A549 (cell line): ENCODE data around the gene GAS6. TPM values are rescaled to one million over a fixed set of nuclear protein-coding genes. Genes with fewer than 3 reads are reported as not detected.

Source experiments
- ATAC-seq, 2 experiments: fragments of 200-7000 bp in 1 of 2; fragments of >200 bp in 1 of 2; cut with Nextera tagmentation in 1 of 2; cut with Tn5 transposase in 1 of 2; 3 replicates each; pipeline versions ENCODE4 v1.8.0 to v1.9.1; 2018 to 2020; ENCODE audit warnings: mild to moderate bottlenecking in 1 of 2, moderate library complexity in 1 of 2
- CTCF ChIA-PET: fragments of 300-600 bp; sonication (Branson Sonifier 250); formaldehyde crosslinking; extraction: SDS; loops from one replicate; lab custom pipeline; 2021; ENCODE audit warnings: antibody characterized with exemption, inconsistent platforms; lab: Yijun Ruan, JAX
- POLR2A ChIA-PET: fragments of 350-600 bp; formaldehyde crosslinking; extraction: SDS; loops from one replicate; lab custom pipeline; 2021; ENCODE audit warnings: antibody characterized with exemption, inconsistent platforms; lab: Yijun Ruan, JAX
- DNase-seq, 2 experiments: peaks; one replicate each; pipeline versions ENCODE4 v3.0.0 to v3.0.0-alpha.2; 2011 to 2016; ENCODE audit warnings: low read depth in 1 of 2, low spot score in 1 of 2
- FAIRE-seq: peaks from 2 replicates; lab custom pipeline; 2011; peaks lifted over from hg19 to GRCh38; lab: Jason Lieb, UNC
- H3K27ac ChIP-seq, 2 experiments: fragments of >200 bp; sonication (Bioruptor Twin); formaldehyde crosslinking; 3 replicates each; pipeline ENCODE4 v1.5.1; 2016 to 2017
- H3K4me1 ChIP-seq: fragments of >200 bp; sonication (Bioruptor Twin); formaldehyde crosslinking; 3 replicates; pipeline ENCODE4 v1.6.1; 2016
- H3K4me2 ChIP-seq: fragments of >200 bp; sonication (Bioruptor Twin); formaldehyde crosslinking; 3 replicates; pipeline ENCODE4 v1.6.1; 2016
- H3K4me3 ChIP-seq: fragments of >200 bp; sonication (Bioruptor Twin); formaldehyde crosslinking; 3 replicates; pipeline ENCODE4 v1.5.1; 2016
- H3K9me3 ChIP-seq: fragments of >200 bp; sonication (Bioruptor Twin); formaldehyde crosslinking; 3 replicates; pipeline ENCODE4 v1.6.1; 2016
- CBX2 ChIP-seq: fragments of 200-600 bp; sonication (generic); IDR thresholded peaks from 2 replicates; pipeline ENCODE4 v1.6.1; 2016; ENCODE audit warnings: low read depth, mild to moderate bottlenecking, borderline replicate concordance
- CBX8 ChIP-seq: fragments of 200-600 bp; sonication (generic); IDR thresholded peaks from 2 replicates; pipeline ENCODE4 v1.6.1; 2016
- EHF ChIP-seq: fragments of 250-450 bp; sonication (Bioruptor Pico); IDR thresholded peaks from 2 replicates; pipeline ENCODE4 v1.5.0; 2020; ENCODE audit warnings: mild to moderate bottlenecking
- EP300 ChIP-seq, 2 experiments: fragments of >200 bp; sonication (Bioruptor Twin); formaldehyde crosslinking; IDR thresholded peaks; 2 replicates in 1 of 2; 3 replicates in 1 of 2; pipeline ENCODE4 v1.6.1; 2016 to 2017
- FOSL2 ChIP-seq, 2 experiments: fragments of 450-650 bp in 1 of 2; fragments of >200 bp in 1 of 2; sonication (Bioruptor Twin) in 1 of 2; formaldehyde crosslinking; IDR thresholded peaks; 2 replicates each; pipeline versions ENCODE4 v1.5.0 to v1.6.1; 2016 to 2020; ENCODE audit warnings: mild to moderate bottlenecking in 1 of 2, moderate library complexity in 1 of 2
- FOXS1 ChIP-seq: fragments of 250-450 bp; sonication (Bioruptor Pico); IDR thresholded peaks from 2 replicates; pipeline ENCODE4 v1.5.0; 2020; ENCODE audit warnings: mild to moderate bottlenecking, moderate library complexity
- HEYL ChIP-seq: fragments of 250-450 bp; sonication (Bioruptor Pico); IDR thresholded peaks from 2 replicates; pipeline ENCODE4 v1.8.0; 2021; ENCODE audit warnings: mild to moderate bottlenecking, moderate library complexity
- HOXB13 ChIP-seq: fragments of 250-450 bp; sonication (Bioruptor Pico); IDR thresholded peaks from 2 replicates; pipeline ENCODE4 v1.5.0; 2020; ENCODE audit warnings: low read depth, mild to moderate bottlenecking, moderate library complexity
- JUN ChIP-seq, 2 experiments: fragments of >200 bp; sonication (Bioruptor Twin); formaldehyde crosslinking; IDR thresholded peaks; 2 replicates in 1 of 2; 3 replicates in 1 of 2; pipeline ENCODE4 v1.6.1; 2016 to 2017
- MAFK ChIP-seq: fragments of 450-650 bp; IDR thresholded peaks from 2 replicates; pipeline ENCODE4 v1.6.1; 2014; ENCODE audit not compliant: partially characterized antibody
- NFE2L2 ChIP-seq: fragments of 150-350 bp; conservative IDR thresholded peaks from 2 replicates; pipeline ENCODE4 v1.6.1; 2014; ENCODE audit warnings: low read length
- NR3C1 ChIP-seq: fragments of >200 bp; sonication (Bioruptor Twin); formaldehyde crosslinking; IDR thresholded peaks from 3 replicates; pipeline ENCODE4 v1.6.1; 2017
- PHF8 ChIP-seq: fragments of 200-600 bp; sonication (generic); IDR thresholded peaks from 2 replicates; pipeline ENCODE4 v1.6.1; 2016; ENCODE audit warnings: low read depth, mild to moderate bottlenecking, antibody characterized with exemption, moderate library complexity, borderline replicate concordance
- POLR2AphosphoS2 ChIP-seq: conservative IDR thresholded peaks from 2 replicates; pipeline ENCODE4 v1.6.1; 2012; ENCODE audit warnings: low read length, improper control_type of control experiment, inconsistent platforms
- RAD21 ChIP-seq, 2 experiments: fragments of >200 bp in 1 of 2; sonication (Bioruptor Twin) in 1 of 2; formaldehyde crosslinking in 1 of 2; IDR thresholded peaks in 1 of 2; conservative IDR thresholded peaks in 1 of 2; 2 replicates in 1 of 2; 3 replicates in 1 of 2; pipeline ENCODE4 v1.6.1; 2012 to 2018; ENCODE audit warnings: inconsistent platforms in 1 of 2
- RARB ChIP-seq: fragments of 250-450 bp; sonication (Bioruptor Pico); IDR thresholded peaks from 2 replicates; pipeline ENCODE4 v1.8.0; 2021; ENCODE audit warnings: mild to moderate bottlenecking, moderate library complexity
- SMC3 ChIP-seq: fragments of >200 bp; sonication (Bioruptor Twin); formaldehyde crosslinking; IDR thresholded peaks from 3 replicates; pipeline ENCODE4 v1.6.1; 2018; ENCODE audit warnings: inconsistent platforms
- WGBS: methylation state at CpG from one replicate; pipeline ENCODE4 v1.1.6; 2017; ENCODE audit errors: missing lambda C conversion rate; 5-methylcytosine and 5-hydroxymethylcytosine counted together
- polyA plus RNA-seq, 4 experiments: library from polyadenylated mRNA; depleted of rRNA in 3 of 4; stranded (reverse); fragments of >200 nt; fragmentation: RNase III in 1 of 4; extraction: RNeasy Plus Mini Kit Qiagen cat#74134 plus additional on column Dnase treatment in 1 of 4; gene quantifications; 2 replicates in 3 of 4; 3 replicates in 1 of 4; pipeline ENCODE4 v1.2.3, GENCODE V29; 2011 to 2017
- TF ChIP-seq, protein P1 (sequence below): fragments of 250-450 bp; sonication (Bioruptor Pico); IDR thresholded peaks from 2 replicates; pipeline ENCODE4 v1.5.0; 2020; ENCODE audit warnings: low read depth, mild to moderate bottlenecking, moderate library complexity
- TF ChIP-seq, protein P2 (sequence below): fragments of >200 bp; sonication (Bioruptor Twin); formaldehyde crosslinking; IDR thresholded peaks from 3 replicates; pipeline ENCODE4 v1.5.1; 2016
- TF ChIP-seq, protein P3 (sequence below): IDR thresholded peaks from 2 replicates; pipeline ENCODE4 v1.6.1; 2012; ENCODE audit warnings: low read depth, borderline replicate concordance
- TF ChIP-seq, protein P4 (sequence below): IDR thresholded peaks from 2 replicates; pipeline ENCODE4 v1.6.1; 2012
- TF ChIP-seq, protein P5 (sequence below): fragments of 250-450 bp; sonication (Bioruptor Pico); IDR thresholded peaks from 2 replicates; pipeline ENCODE4 v1.5.0; 2021; ENCODE audit warnings: mild to moderate bottlenecking, moderate library complexity, borderline replicate concordance

The GAS6 gene
- polyA plus RNA-seq, 2 of the 4 experiments (the other 2 are of a cell fraction) = 3.5 to 5.7 TPM

DNA sequence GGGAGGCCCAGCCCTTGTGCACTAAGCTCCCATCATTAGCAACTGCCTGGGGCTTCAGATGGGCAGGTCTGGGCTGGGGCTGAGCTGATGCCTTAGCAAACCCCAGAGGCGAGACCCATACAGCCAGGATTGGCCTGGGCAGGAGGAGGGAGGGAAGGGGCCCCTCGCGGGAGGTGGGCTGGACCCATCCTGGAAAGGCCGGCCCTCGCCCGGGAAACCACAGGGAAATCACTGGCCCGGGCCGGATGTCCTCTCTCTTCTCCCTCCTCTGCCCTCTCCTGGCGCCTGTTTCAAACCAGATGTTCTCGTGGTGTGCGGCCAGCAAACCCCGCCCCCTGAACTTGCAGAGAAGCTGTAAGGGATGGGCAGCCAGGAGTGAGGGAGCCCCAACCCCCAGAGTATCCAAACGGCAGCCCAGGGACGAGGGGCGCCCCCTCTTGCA, 61.8 kb downstream of the GAS6 start:
- DNase-seq (peak; percentile 15 to 31), FAIRE-seq (no peak), ATAC-seq (peak; percentile 49 to 85; a peak in 5 of 6 replicates)
- no peak overlapping the region for H3K4me2 ChIP-seq
- no peaks in the 10 kb centered on the region for H3K4me1 ChIP-seq
- CTCF ChIA-PET = interaction anchor here (1.1 to 1.6 kb wide), 2 partner anchors 14 to 78 kb away, joined by 3 to 4 read pairs; no protein-coding TSS in a partner anchor
- 13% methylated on average over 7 of the region's 15 CpGs for WGBS
- H3K27ac ChIP-seq = no peak overlapping the region; a peak in 1 of 6 replicates
- H3K9me3 ChIP-seq = no peaks in the 10 kb centered on the region
- H3K4me3 ChIP-seq = no peak overlapping the region
- no peak for TF ChIP-seq FOSL2 (IDR thresholded peaks at IDR 0.05)
- no peak for TF ChIP-seq FOSL2 (CRISPR knock-in tag; IDR thresholded peaks at IDR 0.05)
- TF ChIP-seq JUN (IDR thresholded peaks at IDR 0.05) = no peak
- TF ChIP-seq HOXB13 (CRISPR knock-in tag) = no peak
- TF ChIP-seq RAD21 (conservative IDR thresholded peaks at IDR 0.05 in 1 of 2, IDR thresholded peaks at IDR 0.05 in 1 of 2) = no peak
- no peak for TF ChIP-seq EP300 (IDR thresholded peaks at IDR 0.05)
- TF ChIP-seq HEYL (CRISPR knock-in tag) = no peak
- no peak for TF ChIP-seq NR3C1
- TF ChIP-seq, protein P1, sequence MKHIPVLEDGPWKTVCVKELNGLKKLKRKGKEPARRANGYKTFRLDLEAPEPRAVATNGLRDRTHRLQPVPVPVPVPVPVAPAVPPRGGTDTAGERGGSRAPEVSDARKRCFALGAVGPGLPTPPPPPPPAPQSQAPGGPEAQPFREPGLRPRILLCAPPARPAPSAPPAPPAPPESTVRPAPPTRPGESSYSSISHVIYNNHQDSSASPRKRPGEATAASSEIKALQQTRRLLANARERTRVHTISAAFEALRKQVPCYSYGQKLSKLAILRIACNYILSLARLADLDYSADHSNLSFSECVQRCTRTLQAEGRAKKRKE (CRISPR knock-in tag) = no peak
- TF ChIP-seq EHF (CRISPR knock-in tag) = no peak
- no peak for TF ChIP-seq MAFK
- no peak for TF ChIP-seq CBX2
- TF ChIP-seq, all 56 proteins: peak for 0
- POLR2A ChIA-PET = no interaction called here

DNA sequence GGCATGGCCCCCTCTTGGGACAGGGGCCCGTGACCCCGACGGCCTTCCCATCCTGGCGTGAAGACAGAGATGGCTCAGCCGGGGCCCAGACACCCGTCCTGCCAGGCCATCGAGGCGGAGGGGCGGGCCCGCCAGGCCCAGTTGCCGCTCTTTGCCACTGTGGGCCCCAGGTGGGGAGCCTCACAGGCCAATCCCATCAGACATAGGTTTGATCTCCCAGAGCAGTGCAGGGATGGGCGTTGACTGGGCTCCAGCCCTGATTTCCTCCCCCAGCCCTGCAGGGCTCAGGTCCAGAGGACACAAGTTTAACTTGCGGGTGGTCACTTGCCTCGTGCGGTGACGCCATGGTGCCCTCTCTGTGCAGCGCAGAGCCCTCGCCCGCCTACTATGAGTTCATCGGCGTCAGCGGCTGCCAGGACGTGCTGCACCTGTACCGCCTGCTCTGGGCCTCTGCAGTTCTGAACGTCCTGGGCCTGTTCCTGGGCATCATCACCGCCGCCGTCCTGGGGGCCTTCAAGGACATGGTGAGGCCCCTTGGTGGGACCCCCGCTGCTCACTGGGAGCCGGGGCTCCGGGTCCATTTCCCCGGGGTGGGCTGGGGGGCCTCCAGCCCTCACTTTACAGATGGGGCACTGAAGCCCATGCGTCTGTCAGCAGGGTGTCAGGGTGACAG, 62.5 kb downstream of the GAS6 start:
- TF ChIP-seq FOXS1 (CRISPR knock-in tag) (no peak), NFE2L2 (no peak), SMC3 (no peak), PHF8 (no peak), CBX8 (no peak), RARB (CRISPR knock-in tag) (no peak), POLR2AphosphoS2 (no peak), RAD21 (conservative IDR thresholded peaks at IDR 0.05 in 1 of 2, IDR thresholded peaks at IDR 0.05 in 1 of 2) (no peak)
- TF ChIP-seq, protein P2, sequence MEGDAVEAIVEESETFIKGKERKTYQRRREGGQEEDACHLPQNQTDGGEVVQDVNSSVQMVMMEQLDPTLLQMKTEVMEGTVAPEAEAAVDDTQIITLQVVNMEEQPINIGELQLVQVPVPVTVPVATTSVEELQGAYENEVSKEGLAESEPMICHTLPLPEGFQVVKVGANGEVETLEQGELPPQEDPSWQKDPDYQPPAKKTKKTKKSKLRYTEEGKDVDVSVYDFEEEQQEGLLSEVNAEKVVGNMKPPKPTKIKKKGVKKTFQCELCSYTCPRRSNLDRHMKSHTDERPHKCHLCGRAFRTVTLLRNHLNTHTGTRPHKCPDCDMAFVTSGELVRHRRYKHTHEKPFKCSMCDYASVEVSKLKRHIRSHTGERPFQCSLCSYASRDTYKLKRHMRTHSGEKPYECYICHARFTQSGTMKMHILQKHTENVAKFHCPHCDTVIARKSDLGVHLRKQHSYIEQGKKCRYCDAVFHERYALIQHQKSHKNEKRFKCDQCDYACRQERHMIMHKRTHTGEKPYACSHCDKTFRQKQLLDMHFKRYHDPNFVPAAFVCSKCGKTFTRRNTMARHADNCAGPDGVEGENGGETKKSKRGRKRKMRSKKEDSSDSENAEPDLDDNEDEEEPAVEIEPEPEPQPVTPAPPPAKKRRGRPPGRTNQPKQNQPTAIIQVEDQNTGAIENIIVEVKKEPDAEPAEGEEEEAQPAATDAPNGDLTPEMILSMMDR = no peak
- TF ChIP-seq, protein P3, sequence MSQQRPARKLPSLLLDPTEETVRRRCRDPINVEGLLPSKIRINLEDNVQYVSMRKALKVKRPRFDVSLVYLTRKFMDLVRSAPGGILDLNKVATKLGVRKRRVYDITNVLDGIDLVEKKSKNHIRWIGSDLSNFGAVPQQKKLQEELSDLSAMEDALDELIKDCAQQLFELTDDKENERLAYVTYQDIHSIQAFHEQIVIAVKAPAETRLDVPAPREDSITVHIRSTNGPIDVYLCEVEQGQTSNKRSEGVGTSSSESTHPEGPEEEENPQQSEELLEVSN = no peak
- TF ChIP-seq, protein P4, sequence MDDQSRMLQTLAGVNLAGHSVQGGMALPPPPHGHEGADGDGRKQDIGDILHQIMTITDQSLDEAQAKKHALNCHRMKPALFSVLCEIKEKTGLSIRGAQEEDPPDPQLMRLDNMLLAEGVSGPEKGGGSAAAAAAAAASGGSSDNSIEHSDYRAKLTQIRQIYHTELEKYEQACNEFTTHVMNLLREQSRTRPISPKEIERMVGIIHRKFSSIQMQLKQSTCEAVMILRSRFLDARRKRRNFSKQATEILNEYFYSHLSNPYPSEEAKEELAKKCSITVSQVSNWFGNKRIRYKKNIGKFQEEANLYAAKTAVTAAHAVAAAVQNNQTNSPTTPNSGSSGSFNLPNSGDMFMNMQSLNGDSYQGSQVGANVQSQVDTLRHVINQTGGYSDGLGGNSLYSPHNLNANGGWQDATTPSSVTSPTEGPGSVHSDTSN = no peak
- TF ChIP-seq, protein P5, sequence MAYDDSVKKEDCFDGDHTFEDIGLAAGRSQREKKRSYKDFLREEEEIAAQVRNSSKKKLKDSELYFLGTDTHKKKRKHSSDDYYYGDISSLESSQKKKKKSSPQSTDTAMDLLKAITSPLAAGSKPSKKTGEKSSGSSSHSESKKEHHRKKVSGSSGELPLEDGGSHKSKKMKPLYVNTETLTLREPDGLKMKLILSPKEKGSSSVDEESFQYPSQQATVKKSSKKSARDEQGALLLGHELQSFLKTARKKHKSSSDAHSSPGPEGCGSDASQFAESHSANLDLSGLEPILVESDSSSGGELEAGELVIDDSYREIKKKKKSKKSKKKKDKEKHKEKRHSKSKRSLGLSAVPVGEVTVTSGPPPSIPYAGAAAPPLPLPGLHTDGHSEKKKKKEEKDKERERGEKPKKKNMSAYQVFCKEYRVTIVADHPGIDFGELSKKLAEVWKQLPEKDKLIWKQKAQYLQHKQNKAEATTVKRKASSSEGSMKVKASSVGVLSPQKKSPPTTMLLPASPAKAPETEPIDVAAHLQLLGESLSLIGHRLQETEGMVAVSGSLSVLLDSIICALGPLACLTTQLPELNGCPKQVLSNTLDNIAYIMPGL (CRISPR knock-in tag) = no peak
- Histone ChIP-seq H3K9me3 (no peaks in the 10 kb centered on the region), H3K4me2 (no peak overlapping the region), H3K4me3 (no peak overlapping the region), H3K27ac (no peak overlapping the region), H3K4me1 (no peaks in the 10 kb centered on the region)
- WGBS = 91% methylated on average over 17 of the region's 33 CpGs
- DNase-seq (no peak), ATAC-seq (no peak), FAIRE-seq (no peak)
- CTCF ChIA-PET = no interaction called here
- POLR2A ChIA-PET = no interaction called here
